IPS-NIHi7 (cell line): ENCODE data around the gene C11orf16.
"Not testable (repeated sequence)": the region's sequence is repeated elsewhere in the genome, so short reads cannot be mapped to it uniquely, and the experiment has no call there.

Experiments
- DNase-seq: peaks from one replicate; pipeline ENCODE4 v3.0.0; 2012; ENCODE audit warnings: mixed read lengths; ENCODE audit errors: extremely low spot score

C11orf16 gene

DNA sequence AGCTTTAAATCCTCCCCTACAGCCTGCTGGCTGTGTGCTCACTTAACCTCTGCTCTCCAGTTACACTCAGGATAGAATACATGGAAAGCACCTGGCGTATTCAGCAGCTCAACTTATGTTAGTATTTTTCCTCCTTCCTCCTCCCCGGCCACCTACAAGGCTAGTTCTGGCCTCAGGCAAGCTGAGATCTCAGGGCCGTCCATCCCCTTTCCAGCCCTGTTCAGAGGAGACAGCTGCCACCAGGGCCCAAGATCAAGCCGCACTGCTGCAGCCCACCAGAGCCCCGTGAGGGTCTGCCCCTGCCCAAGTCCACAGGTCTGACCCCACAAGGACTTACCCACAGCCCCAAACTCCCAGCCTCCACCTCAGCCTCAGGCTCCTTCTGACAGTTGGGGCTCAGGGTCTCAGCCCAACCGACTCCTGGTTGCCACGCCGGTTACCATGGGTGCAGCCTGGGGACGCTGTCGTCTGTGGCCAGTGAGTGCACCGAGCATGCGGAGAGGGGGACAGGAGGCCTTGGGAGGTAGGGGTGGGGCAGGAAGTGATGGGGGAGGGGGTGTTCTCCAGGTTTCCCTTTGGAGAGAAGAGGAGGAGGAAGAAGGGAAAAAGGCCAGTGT lies at the start of gene C11orf16:
C11orf16 (minus strand) TSS at position 384 of the 617 bp plus-strand sequence. CDS start 639 bp downstream, outside the sequence.
- peak; percentile 44 for DNase-seq

DNA sequence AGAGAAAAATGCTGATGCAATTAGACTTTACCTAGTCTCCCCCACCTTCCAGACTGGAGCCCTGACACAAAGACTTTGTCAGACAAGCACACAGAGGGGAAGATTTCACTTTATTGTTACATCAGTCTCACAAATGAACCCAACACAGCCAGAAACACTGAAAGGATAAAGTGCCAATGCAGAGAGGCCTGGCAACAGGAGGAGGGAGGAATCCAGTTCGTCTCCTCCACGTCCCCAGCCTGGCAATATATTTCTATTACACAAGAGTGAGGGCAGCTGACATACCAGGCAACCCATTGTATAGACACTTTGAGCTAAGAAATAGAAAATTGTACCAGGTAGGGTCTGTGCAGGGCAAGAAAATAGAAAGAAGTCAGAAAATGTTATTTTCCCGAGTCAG lies 47.7 kb upstream of the C11orf16 start:
- DNase-seq: no peak

- not testable (repeated sequence) for DNase-seq
These were observed 46.6 kb upstream of the C11orf16 start for GRCh38 chr11:8979365-8979764.

DNA sequence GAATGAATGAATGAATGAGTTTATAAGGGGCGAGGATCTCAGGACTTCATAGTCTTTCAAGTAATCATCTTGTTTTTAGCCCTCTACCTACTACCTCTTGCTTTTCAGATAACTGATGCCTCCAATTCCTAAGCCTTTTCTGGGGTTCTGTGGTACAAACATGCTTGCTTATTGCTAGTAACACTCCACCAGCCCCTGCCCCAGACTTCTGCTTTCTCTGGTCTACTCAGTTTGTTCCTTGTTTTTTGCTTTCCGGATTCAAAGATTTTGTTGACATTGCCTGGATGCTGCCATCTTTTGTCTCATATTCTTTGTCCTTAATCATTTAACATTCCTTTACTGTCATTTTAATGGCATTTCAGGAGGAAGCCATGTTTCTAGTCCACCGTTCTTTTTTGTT lies 40.4 kb upstream of the C11orf16 start:
- DNase-seq: no peak

DNA sequence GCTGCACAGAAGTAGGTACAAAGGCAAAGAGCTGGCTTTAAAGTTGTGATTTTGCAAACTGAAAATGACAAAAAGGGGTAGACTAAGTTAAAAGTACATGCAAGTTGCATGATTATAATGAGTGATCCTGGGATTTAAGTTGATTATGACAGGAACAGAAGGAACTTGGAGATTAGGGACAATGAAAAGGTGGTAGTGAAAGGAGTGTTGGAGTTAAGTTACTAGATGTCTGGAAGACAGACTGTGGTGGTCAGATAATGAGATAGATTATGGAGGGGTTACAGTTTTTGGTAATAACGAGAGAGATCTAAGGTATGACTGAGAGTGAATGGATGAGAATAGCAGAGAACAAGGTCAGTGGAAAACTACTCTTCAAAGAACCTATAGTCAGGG lies 39.2 kb upstream of the C11orf16 start:
- no peak for DNase-seq

DNA sequence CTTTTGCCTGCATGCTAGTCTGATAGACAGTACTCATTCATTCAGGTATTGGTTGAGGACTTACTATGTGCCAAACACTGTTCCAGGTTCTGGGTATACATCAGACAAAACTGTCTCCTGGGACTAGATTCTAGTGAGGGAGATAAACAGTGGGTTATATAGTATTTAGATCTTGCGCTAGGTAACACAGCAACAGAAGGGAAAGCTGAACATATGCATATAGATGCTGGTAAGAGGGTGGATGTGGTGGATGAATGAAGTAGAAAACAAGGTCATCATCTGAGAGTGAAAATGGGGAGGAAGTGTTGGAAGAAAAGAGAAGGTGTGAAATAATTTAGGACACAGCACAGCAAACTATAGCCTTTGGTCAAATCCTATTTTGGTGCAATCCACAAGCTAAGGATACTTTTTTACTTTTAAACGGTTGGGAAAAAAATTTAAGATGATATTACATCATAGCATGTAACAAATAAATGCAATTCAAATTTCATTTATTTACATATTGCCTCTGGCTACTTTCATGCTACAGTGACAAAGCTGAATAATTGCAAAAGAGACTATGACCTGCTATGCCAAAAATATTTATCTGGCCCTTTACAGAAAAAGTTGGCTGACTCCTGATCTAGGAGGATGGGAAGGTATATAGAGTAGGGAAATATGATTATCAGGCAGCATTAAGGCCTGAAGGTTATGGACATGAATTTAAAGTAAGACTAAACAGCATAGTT lies 38.6 kb upstream of the C11orf16 start:
- no peak for DNase-seq

GRCh38 chr11:8967184-8967583 lies 34.4 kb upstream of the C11orf16 start:
- DNase-seq: no peak

DNA sequence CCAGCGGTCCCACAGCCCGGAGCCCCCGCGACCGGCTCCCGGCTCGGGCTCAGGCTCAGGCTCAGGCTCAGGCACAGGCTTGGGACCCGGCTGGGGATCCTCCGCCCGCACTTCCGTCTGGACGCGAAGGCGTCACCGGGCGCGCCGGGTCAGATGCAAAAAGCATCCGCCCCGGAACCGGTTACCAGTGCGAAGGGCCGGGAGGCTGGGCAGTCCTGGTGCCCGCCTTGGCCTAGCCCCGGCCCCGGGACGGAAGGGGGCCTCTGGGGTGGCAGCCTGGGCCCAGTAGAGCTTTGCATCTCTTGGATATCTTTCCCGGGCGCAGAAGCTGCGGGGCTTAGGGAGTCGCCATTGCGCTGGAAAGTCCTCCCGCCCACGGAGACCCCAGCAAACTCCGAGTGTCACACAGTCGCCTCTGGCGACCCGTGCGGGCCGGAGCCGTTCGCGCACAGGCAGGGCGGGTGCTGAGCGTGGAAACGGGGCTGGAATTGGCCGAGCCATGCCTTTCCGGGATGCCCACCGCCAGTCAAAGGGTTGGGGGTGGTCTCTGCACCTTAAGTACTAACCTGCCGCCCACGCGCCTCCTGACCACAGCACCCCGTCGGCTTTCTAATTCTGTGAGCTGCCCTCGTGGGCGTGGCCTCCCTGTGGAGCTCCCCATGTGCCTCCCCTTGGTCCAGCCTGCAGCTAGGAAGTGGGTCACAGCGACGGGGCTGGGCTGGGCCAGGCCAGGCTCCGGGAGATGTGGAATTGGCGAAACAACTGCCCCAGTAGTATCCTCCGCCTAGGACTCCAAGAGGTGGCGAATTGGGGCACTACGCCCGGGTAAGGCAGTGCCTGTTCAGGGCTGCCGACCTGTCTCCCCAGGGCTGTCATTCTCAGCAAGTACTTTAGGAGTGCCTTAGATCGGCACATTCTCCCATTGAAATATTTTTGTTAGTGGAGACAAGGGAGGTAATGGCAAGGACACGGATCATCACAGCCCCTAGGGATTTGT lies 31.9 kb upstream of the C11orf16 start, which contains the start of gene TMEM9B:
TMEM9B (minus strand) TSS at position 119 of the 997 bp plus-strand sequence. CDS start 129 bp downstream, outside the sequence.
- peak; percentile 87 for DNase-seq

- peak; percentile 86 for DNase-seq
These were observed 31.0 kb upstream of the C11orf16 start for GRCh38 chr11:8963569-8964323.

- no peak for DNase-seq
These were observed 30.1 kb upstream of the C11orf16 start for GRCh38 chr11:8962841-8963240.

GRCh38 chr11:8961401-8961800 lies 28.7 kb upstream of the C11orf16 start:
- DNase-seq: no peak

DNA sequence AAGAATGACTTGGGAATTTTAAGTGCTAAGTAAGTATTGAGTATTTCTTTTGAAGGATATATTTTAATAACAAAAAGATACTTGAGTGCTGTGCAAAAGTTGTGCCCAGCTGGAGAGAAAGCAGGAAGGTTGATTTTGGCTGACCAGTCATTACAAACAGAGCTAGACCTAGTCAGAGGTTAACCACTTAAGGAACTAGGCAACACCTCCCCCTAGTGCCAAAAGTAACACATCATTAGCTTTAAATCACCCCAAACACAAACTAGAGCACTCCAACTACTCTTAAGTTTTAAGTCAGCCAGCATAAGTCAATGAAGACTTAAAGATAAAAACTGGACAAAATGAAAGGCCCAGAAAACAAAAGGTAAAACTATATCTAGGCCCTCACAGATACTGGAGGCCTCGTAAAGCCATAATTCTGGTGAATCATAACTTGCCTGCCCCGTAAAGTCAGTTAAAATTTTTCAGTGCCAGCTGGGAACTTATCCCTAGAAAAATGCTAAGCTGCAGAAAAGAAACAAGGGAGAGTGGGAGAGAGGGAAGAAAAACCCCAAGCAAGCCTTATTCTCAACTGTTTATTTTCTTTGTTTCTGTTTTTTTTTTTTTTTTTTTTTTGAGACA lies 26.9 kb upstream of the C11orf16 start:
- peak; percentile 84 for DNase-seq

DNA sequence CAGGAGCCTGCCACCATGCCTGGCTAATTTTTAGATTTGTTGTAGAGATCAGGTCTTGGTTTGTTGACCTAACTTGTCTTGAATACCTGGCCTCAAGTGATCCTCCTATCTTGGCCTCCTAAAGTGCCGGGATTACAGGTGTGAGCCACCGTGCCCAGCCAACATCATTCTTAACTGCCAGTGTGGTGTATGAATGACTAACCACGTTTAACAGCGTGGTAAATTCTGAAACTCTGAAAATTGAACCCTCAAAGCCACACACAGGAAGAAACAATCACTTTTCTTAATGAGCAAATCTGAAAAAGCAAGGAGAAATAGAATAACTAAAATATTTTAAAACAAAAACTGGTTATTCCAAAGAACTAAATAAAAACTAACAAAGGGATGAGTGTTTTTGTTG lies 24.1 kb upstream of the C11orf16 start:
- no peak for DNase-seq

GRCh38 chr11:8948886-8949285 lies 16.1 kb upstream of the C11orf16 start:
- no peak for DNase-seq

DNA sequence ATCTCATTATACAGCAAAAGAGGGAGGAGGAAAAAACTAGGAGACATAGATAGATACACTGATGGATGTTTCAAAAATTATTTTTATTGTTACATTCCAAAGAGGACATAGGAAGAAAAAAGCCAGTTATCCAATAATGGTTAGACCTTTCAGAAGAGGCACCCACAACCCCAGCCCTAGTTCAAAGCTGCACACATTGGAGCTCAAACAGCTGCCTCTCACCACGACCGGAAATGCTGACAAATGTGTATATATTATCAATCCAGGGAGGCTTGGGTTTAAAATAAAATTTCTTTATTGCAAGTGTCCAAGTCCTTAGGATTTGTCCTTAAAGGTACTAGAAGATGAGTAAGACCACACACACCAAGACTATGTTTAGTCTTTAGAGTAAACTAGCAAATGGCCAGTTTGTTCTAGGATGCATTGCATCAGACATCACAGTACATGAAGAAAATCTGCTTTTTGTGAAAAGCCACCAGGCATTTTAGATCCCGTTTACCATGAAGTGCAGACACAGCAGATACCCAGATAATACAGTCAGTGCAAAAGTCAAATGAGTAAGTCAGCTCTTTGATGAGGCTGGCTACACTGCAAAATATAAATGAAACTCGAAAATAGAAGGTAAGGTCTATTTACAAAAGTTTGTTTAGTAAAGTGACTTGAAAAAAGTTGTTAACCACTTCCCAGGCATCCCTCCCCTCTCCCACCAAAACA lies 14.6 kb upstream of the C11orf16 start:
- DNase-seq: no peak

DNA sequence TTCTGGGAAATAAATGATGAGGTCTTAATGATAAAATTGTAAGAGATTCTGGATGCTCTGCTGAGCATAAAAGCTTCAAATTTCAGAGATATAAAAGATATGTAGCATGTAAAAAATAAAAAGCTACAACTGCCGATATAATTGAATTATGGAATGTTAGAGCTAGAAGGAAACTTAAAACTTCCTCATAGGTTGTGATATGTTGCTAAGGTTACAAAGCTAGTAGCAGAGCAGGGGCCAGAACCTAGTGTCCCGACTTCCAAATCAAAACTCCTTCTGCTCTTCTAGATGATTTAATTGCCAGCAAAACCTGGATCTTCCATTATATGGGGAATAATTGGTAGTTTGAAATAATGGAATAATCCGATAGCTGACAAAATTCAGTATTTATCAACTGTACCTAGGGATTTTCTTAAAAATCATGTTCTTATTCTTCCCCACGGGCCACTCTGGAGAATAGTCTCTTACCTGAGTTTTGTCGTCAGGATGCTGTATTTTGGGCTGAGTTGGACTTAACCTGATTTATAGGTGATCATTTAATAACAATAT lies 9.8 kb upstream of the C11orf16 start, which contains the start of gene ASCL3:
ASCL3 (minus strand) TSS at position 499 of the 549 bp plus-strand sequence. CDS start 4,855 bp downstream, outside the sequence.
- no peak for DNase-seq

GRCh38 chr11:8941341-8942103 lies 8.8 kb upstream of the C11orf16 start:
- DNase-seq: no peak

DNA sequence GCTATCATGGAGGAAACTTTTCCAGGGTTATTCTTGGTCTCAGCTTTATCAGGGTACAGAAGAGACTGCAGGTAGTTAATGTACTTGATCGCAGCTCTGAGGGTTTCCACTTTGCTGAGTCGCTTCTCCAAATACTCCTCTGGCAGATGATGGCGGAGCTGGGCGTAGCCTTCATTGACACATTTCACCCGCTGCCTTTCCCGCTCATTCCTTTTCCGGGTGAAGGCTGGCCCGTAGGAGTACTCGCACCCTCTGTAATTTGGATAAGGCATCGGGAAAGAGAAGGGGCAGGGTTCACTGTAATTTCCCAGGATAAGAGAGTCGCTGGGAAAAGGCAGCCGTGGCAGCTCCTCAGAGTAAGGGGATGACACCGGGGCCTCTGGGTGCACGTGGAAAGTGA lies 4.9 kb upstream of the C11orf16 start:
- DNase-seq: no peak

DNA sequence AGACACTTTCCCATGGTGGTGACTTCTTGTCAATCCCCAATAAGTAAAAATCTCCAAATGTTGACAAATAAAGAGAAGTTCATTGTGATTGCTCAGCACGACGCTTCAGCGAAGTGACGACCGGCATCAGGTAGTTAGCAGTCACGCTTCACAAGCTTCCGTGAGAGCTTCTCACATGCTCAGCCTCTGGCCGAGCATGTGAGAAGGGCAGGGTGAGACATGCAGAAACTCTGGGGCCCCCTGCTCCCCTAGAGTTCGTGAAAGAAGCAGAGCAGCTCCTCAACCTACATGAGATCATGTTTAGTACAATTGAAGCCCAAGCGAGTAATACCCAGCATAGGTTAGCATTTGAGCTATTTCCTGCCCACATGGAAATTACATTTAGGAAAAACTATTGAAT lies 4.4 kb upstream of the C11orf16 start:
- DNase-seq: no peak
